ENCODE measurements around the gene RUNX1. TPM values are rescaled to one million over a fixed set of nuclear protein-coding genes. Genes with fewer than 3 reads are reported as not detected.

RUNX1 gene
- total RNA-seq, 4 donors from 2014 or later = 3.9 to 14.5 (median 5.8) TPM

DNA sequence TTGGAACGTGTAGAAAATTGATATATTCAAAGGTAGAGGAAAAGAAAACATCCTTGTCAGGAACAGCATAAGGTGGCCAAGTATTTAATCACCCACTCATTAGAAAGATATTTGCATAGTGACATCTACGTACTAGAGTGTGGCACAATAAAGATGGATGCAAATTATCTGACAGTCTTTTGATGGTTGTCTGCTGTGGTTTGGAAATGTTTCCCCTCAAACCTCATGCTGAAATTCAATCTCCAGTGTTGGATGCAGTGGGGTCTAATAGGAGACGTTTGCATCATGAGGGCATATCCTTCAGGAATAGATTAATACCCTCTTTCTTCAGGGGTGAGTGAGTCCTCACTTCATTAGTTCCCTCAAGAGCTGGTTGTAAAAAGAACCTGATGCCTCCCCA, 34.1 kb upstream of the RUNX1 start:
- no peak overlapping the region for H3K27ac ChIP-seq
- no peak for ATAC-seq
- no peaks in the 10 kb centered on the region for H3K36me3 ChIP-seq
- H3K4me3 ChIP-seq = no peak overlapping the region
- H3K9me3 ChIP-seq = no peaks in the 10 kb centered on the region
- no peak for TF ChIP-seq EP300 (IDR thresholded peaks at IDR 0.05)
- H3K4me1 ChIP-seq = no peaks in the 10 kb centered on the region
- no peaks in the 10 kb centered on the region for H3K27me3 ChIP-seq
- WGBS, 2 donors (ENCODE audit: low coverage in 1 of 2) = 52 to 80% methylated on average over 3 of the region's 3 CpGs

DNA sequence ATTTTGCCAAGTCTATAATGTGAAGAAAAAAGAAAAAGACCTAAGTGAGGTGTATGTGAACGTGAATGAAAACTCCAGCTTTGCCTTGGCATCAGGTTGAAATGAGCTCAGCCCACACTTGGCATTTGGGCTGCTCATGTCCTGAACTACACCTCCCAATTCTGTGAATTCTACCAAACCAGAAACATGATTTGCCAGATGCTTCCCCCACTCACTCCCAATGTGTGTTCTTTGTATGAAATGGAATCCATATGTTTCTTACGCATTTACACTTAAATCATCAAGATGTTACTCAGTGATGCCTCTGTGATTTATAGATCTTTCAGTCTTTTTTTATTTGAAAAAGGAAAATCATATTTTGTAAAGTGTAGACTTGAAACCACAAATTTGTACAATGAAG, 32.8 kb upstream of the RUNX1 start:
- Histone ChIP-seq H3K4me1 (no peaks in the 10 kb centered on the region), H3K27ac (no peak overlapping the region), H3K27me3 (no peaks in the 10 kb centered on the region), H3K4me3 (no peak overlapping the region), H3K36me3 (no peaks in the 10 kb centered on the region), H3K9me3 (no peaks in the 10 kb centered on the region)
- 83 to 93% methylated on average over 2 of the region's 2 CpGs for WGBS, 2 donors (ENCODE audit: low coverage in 1 of 2)
- no peak for TF ChIP-seq EP300 (IDR thresholded peaks at IDR 0.05)
- TF ChIP-seq, protein P1, sequence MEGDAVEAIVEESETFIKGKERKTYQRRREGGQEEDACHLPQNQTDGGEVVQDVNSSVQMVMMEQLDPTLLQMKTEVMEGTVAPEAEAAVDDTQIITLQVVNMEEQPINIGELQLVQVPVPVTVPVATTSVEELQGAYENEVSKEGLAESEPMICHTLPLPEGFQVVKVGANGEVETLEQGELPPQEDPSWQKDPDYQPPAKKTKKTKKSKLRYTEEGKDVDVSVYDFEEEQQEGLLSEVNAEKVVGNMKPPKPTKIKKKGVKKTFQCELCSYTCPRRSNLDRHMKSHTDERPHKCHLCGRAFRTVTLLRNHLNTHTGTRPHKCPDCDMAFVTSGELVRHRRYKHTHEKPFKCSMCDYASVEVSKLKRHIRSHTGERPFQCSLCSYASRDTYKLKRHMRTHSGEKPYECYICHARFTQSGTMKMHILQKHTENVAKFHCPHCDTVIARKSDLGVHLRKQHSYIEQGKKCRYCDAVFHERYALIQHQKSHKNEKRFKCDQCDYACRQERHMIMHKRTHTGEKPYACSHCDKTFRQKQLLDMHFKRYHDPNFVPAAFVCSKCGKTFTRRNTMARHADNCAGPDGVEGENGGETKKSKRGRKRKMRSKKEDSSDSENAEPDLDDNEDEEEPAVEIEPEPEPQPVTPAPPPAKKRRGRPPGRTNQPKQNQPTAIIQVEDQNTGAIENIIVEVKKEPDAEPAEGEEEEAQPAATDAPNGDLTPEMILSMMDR (IDR thresholded peaks at IDR 0.05) = no peak
- no peak for TF ChIP-seq POLR2AphosphoS5 (IDR thresholded peaks at IDR 0.05)
- no peak for TF ChIP-seq POLR2A (IDR thresholded peaks at IDR 0.05)
- ATAC-seq = no peak

DNA sequence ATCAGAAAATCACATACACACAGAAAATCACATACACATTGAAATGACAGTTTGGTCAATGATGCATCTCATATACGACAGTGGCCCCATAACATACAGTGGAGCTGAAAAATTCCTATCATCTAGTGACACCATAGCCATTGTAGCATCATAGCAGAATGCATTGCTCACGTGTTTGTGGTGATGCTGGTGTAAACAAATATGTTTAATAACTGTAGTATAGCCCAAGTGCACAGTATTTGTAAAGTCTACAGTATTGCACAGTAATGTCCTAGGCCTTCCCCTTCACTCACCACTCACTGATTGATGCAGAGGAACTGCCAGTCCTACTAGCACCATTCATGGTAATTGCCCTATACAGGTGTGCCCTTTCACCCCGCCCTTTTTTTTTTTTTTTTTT, 30.1 kb upstream of the RUNX1 start:
- ATAC-seq = no peak
- H3K27ac ChIP-seq = no peak overlapping the region
- H3K27me3 ChIP-seq = no peaks in the 10 kb centered on the region
- 95 to 100% methylated on average over 2 to 3 of the region's 3 CpGs for WGBS, 2 donors (ENCODE audit: low coverage in 1 of 2)
- H3K4me1 ChIP-seq = no peaks in the 10 kb centered on the region
- no peak overlapping the region for H3K4me3 ChIP-seq
- no peaks in the 10 kb centered on the region for H3K9me3 ChIP-seq
- no peak for TF ChIP-seq EP300 (IDR thresholded peaks at IDR 0.05)
- TF ChIP-seq, protein P1 (IDR thresholded peaks at IDR 0.05) = no peak
- no peak for TF ChIP-seq POLR2A (IDR thresholded peaks at IDR 0.05)
- no peak for TF ChIP-seq POLR2AphosphoS5 (IDR thresholded peaks at IDR 0.05)
- no peaks in the 10 kb centered on the region for H3K36me3 ChIP-seq

DNA sequence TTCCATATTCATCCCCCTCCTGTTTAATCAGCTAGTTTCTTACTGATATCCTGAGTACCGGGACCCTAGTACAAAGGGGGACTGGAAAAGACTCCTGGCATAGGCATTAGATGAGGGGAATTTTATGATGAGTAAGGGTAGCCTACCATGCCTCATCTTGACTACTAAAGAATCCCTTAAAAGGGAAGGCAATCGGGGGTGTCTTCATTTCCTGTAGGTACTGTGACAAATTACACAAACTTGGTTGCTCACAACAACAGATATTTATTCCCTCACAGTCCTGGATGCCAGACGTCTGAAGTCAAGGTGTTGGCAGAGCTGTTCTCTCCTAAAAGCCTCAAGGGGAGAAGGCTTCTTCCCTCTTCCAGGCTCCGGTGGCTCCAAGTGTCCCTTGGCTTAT, 28.9 kb upstream of the RUNX1 start:
- no peaks in the 10 kb centered on the region for H3K27me3 ChIP-seq
- no peaks in the 10 kb centered on the region for H3K36me3 ChIP-seq
- H3K4me1 ChIP-seq = peaks cover 0 to 5% (median 0%) of the 10 kb centered on the region in 3 donors
- H3K27ac ChIP-seq = no peak overlapping the region
- H3K4me3 ChIP-seq = no peak overlapping the region
- ATAC-seq = no peak
- H3K9me3 ChIP-seq = no peaks in the 10 kb centered on the region
- TF ChIP-seq, protein P1 (IDR thresholded peaks at IDR 0.05) = no peak
- TF ChIP-seq EP300 (IDR thresholded peaks at IDR 0.05) (no peak), POLR2A (IDR thresholded peaks at IDR 0.05) (no peak), POLR2AphosphoS5 (IDR thresholded peaks at IDR 0.05) (no peak)
- 79% methylated on average over 4 of the region's 4 CpGs; no CpG with 5 or more reads in 1 of the 2 donors for WGBS, 2 donors (ENCODE audit: low coverage in 1 of 2)

DNA sequence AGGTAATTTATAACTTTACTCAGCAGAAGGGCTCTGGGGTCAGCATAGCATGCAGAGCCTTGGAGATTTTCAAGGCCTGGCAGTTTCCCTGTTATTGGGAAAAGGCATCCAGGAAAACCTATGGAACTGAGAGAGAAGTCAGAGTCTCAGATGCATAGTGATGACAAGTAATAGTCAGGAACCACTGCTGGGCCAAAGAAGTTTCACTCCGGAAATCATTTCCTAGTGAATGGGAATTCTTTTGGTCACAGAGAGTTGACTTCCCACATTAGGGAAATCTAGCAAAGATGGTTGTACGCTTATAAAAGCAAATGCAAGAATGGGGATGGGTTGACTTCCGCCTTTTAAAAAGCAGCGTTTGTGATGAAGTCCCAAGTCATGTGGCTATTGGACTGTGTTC, 28.4 kb upstream of the RUNX1 start:
- Histone ChIP-seq H3K27me3 (no peaks in the 10 kb centered on the region), H3K36me3 (no peaks in the 10 kb centered on the region), H3K4me3 (no peak overlapping the region), H3K9me3 (no peaks in the 10 kb centered on the region), H3K27ac (no peak overlapping the region), H3K4me1 (peaks cover 0 to 10% (median 0%) of the 10 kb centered on the region in 3 donors)
- no peak for ATAC-seq
- no peak for TF ChIP-seq POLR2A (IDR thresholded peaks at IDR 0.05)
- TF ChIP-seq, protein P1 (IDR thresholded peaks at IDR 0.05) = no peak
- TF ChIP-seq POLR2AphosphoS5 (IDR thresholded peaks at IDR 0.05) = no peak
- no peak for TF ChIP-seq EP300 (IDR thresholded peaks at IDR 0.05)
- 40 to 96% methylated on average over 1 to 3 of the region's 4 CpGs for WGBS, 2 donors (ENCODE audit: low coverage in 1 of 2)
